HG02678 (cell line): ENCODE data around the gene IL22RA1.

Source experiments
- ATAC-seq: cut with Tn5 transposase; IDR thresholded peaks from one replicate; pipeline ENCODE4 v1.9.1; 2021; ENCODE audit warnings: mild to moderate bottlenecking, moderate library complexity; ENCODE audit not compliant: unreplicated experiment

The IL22RA1 gene

DNA sequence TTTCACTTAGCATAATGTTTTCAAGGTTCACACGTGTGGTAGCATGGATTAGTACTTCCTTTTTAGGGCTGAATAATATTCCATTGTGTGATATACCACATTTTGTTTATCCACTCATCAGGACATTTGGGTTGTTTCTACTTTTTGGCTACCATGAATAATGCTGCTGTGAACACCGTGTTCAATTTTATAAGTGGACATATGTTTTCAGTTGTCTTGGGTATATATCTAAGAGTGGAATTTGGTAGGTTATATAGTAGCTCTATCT, 3.8 kb downstream of the IL22RA1 start:
- ATAC-seq: no peak

DNA sequence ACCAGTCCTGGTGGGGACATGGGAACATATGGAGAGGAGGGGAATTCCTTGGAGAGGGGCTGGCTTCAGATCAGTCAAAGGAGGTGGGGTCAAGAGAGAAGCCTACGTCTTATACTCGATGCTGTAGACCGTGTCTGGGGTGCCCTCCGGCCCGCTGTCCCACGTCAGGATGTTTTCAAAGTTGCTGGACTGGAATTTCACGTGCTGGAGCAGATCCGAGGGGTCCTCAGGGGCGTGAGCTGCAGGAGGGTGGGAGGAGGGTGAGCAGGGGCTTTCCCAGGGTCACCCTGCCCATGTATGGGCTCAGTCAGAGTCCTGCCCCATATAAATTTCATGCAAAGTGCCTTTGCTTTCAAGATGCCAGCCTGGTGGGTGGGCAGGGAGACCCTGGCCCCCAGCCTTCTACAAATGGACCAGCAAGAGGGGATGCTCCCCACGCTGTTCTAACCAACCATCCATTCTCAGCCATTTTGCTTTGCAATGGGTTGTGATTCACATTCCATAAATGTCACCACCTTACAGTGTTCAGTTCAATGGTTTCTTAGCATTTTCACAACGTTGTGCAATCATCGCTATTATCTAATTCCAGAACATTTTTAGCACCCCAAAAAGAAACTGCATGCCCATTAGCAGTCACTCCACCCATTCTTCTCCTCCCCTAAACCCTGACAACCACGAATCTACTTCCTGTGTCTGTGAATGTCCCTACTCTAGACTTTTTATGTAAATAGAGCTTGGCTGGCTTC, 4.3 kb downstream of the IL22RA1 start:
- ATAC-seq: no peak

DNA sequence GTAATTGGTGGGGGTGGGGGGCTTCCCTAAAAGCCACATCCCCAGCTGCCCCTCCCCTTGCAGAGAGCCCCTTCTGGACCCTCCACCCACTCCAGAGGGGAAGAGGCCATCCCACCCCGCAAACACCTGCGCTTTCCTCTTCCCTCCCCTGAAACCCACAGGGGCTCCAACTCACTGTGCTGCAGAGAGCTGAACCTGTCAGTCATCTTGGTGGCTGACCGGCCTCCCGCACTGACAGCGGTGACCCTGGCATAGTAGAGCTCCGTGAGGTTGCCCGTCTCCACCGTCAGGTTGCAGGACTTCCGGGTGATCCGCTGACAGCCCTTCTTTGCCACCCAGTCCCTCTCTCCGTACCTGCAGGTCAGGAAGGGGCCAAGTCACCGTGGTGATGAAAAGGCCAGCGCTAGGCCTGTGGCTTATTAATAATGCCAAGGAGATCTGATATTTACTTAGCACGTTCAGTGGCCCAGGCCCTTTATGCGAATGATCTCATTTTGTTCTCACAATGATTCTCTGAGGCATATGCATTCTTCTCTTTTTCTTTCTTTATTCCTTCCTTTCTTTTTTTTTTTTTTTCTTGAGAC, 5.9 kb downstream of the IL22RA1 start:
- no peak for ATAC-seq

DNA sequence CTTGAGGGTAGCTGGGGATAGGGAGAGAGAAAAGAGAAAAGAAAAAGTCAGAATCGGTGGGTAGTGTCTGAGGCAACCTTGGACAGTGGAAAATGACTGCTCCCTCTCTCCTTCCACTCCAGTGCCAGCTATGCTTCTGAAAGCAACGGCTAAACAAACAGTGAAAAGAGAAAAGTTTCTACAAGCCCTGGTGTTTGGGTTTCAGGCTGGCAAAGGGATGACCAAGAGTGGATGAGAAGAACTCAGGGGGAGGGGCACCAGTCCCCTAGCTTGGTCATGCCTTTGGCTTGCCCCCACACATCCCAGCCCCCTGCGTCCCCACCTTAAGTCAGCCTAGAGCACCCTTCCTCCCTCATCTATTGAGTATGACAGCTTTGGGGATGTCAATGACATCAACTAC, 8.6 kb downstream of the IL22RA1 start:
- ATAC-seq: no peak

DNA sequence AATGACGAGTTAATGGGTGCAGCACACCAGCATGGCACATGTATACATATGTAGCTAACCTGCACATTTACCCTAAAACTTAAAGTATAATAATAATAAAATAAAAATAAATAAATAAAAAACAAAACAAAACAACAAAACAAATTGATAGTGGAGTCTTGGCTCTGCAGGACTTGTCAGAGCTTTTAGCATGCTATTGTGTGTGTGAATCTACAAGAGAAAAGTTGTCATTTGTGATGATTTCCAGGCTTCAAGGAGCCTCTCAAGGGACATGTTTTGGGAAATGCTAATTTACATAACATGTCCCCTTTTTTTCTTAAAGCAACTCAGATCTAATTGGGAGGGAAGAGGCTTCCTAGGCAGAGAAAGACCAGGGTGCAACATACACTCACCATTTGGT, 9.1 kb downstream of the IL22RA1 start:
- no peak for ATAC-seq

DNA sequence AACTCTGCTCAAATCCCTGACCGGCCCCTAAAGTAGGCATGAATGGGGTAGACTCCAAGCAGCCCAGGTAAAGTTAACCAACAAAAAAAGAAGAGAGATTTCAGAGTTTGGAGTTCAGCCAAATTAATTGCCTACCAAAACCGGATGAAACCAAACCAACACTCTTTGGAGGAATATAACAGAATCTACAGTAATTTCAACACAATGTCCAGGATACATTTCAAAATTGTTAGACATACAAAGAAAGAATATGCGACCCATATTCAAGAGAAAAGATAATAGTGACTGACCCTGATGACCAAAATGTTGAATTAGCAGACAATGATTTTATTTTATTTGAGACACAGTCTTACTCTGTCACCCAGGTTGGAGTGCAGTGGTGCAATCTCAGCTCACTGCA, 12.6 kb downstream of the IL22RA1 start:
- ATAC-seq: no peak

DNA sequence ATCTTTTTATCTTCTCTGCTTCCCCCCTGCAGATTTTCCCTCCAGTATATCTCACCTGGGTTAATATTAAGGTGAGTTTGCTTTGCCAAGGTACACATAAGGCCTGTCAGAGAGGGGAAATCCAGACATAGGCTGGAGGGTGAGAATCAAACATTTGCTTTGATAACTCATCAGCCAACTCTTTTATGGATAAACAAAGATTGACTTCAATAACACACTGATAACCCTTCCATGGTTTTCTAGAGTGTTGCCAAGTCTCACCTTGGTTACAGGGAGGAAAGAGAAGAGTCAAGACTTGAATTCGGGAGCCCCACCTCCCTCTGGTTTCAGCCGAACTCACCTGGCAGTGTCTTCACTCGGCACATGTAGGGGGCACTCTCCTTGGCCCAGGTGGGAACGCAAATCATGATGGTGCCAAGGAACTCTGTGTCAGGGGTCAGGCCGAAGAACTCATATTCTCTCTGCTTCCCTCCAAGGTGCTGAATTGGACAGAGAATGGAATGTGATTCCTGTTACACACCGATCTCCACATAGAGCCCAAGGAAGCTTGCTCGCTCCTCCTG, 15.1 kb downstream of the IL22RA1 start:
- no peak for ATAC-seq

DNA sequence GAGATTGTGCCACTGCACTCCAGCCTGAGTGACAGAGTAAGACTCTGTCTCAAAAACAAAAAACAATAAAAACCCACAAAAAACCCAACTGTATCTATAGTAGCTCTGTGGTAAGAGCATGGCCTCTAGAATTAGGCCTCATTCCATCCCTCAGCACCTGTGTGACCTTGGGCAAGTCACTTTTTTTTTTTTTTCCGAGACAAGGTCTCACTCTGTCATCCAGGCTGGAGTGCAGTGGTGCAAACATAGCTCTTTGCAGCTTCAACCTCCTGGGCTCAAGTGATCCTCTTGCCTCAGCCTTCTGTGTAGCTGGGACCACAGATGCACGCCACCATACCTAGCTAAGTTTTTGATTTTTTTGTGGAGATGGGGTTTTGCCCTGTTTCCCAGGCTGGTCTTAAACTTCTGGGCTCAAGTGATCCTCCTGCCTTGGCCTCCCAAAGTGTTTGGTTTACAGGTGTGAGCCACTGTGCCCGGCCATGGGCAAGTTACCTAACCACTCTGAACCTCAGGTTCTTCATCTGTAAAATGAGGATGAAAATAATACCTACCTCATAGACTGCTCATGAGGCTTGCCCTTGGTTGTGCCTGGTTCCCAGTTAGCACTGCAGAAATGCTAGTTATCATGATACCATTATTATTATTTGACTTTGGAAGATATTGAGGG, 15.7 kb downstream of the IL22RA1 start:
- no peak for ATAC-seq

DNA sequence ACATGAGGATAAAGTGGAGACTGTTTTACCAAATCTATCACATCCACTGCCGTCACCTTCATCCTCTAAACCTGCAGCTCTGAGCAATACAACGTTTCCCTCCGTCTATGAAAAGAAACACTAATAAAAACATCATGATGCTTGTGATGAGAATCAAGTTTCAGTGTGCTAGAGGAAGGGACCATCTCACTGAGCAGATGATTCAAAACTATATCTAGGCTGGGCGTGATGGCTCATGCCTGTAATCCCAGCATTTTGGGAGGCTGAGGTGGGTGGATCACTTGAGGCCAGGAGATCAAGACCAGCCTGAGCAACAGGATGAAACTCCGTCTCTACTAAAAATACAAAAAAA, 16.3 kb downstream of the IL22RA1 start:
- ATAC-seq: no peak

DNA sequence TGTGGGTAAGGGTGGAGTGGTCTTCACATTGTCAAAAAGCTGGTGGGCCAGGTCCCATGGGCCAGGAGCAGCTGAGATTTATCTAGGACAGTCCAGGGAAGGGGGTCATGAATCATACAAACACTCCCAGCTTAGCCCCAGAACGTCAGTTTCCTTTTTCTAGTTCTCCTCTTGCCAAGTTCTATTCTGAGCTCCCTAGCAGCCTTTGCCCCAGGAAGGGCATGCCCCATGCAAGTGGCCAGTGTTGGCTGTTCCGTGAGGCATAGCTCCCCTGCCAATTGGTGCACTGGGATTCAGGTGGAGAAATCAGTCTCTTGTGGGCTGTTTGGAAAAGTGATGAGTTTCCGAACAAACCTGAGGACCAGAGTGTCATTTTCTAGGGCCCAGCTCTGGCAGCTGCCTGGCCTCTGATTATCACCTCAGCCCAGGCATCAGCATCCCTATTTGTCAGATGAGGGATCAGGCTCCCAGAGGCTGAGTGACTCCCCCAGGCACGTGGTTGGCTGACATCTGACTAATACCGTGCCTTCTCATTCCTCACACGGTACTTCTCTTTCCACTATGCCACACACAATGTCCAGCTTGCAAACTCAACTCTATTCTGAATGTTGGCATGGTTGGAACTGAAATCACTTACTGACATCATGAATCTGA, 16.8 kb downstream of the IL22RA1 start:
- ATAC-seq: no peak

DNA sequence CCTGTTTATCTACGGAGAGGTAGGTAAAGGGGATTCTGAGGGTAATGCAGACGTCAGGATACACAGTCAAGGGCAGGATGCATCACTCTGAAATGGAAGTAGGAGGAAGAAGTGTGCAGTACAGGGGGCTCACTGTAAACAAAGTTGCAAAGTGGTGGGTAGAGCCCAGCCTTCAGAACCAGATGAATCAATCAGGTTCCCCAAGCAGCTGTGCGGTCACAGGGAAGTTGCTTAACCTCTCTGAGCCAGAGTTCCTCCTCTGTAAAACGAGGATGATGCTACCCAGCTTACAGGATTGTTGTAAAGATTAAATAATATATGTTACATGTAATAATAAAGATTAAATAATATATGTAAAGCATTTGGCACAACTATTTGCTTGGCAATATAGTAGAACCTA, 17.5 kb downstream of the IL22RA1 start:
- ATAC-seq: no peak

DNA sequence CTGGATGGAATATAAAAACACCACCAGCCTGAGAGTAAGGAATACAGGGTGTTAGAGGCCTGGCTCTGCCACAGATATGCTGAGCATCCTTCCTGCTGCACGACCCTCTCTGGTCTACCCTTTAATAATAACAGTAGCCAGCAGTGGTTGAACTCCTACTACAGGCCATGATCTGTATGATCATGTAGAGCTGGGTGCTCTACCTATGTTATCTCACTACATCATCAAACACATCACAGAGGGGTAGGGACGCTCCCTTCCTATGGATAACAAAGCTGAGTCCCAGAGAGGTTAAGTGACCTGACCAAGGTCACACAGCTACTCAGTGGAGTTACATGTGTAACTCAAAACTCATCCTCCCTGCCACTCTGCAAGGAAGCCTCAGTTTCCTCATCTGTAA, 18.0 kb downstream of the IL22RA1 start:
- no peak for ATAC-seq

DNA sequence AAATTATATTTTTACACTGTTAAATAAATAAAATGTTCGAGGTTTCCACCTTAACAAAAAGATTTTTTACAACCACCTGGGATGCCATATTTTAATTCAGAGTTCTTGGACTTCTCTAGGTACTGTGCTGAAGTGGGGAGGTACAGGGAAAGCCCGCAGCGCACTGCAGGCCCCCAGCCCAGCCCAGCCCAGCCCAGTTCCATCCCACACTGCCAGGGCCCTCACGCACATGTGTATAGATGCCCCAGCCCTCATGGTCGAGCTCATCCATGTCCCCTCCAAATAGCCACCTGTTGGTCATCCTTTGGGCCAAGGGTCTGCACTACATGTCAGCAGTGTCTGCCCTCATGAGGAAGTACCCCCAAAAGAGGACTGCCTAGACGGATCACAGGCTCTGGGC, 19.3 kb downstream of the IL22RA1 start:
- ATAC-seq: no peak

DNA sequence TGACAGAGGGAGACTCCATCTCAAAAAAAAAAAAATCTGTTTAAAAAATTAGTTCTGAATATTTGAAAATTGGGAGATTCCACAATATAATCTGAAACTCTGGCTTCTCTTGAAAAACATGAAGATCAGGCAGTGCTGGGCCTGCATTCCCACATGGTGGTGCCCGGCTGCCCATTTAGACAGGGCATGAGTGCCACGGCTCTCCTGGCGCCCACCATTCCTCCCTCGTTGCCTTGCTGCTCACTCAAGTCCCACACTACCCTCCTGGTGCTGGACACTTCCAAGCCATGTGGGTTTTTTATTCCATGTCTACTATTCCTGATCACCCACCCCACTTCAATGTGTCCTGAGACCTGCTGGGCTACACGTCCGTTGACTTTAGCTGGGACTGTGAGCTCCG, 20.2 kb downstream of the IL22RA1 start:
- no peak for ATAC-seq

DNA sequence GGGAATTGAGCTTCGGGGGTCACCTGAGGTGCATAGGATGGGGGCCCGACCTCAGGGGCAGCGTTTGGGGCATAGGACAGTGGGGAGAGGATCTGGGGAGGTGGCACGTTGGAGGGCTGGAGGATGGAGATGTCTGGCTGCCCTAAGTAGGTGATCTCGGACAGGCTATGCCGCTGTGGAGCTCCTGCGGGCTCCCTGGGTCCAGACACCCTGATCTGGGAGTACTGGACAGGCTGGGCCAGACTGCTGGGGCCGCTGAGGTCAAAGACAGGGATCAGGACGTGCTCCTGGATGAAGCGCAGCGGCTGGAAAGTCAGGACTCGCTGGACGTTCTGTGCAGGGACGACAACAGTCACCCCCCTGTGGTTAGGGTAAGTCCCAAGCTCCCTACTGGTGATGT, 21.5 kb downstream of the IL22RA1 start:
- ATAC-seq: no peak

DNA sequence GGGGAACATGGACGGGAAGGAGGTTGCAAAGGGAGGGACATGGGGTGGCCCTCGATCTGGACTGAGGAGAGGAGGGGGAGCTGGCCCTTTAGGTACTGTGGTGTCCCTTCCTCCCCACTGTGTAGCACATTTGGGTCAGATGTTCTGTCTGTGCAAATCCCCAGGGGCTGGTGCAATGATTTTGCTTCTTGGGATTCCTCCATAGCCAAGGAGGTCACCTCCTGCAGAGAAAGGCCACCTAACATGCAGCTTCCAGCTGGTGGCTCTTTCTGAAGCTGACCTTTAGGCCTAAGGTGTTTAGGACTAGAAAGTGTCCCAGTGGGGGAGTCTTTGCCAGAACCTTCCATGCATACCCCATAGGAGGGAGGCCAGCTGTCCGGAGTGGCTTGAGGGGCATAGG, 22.0 kb downstream of the IL22RA1 start:
- ATAC-seq: no peak

DNA sequence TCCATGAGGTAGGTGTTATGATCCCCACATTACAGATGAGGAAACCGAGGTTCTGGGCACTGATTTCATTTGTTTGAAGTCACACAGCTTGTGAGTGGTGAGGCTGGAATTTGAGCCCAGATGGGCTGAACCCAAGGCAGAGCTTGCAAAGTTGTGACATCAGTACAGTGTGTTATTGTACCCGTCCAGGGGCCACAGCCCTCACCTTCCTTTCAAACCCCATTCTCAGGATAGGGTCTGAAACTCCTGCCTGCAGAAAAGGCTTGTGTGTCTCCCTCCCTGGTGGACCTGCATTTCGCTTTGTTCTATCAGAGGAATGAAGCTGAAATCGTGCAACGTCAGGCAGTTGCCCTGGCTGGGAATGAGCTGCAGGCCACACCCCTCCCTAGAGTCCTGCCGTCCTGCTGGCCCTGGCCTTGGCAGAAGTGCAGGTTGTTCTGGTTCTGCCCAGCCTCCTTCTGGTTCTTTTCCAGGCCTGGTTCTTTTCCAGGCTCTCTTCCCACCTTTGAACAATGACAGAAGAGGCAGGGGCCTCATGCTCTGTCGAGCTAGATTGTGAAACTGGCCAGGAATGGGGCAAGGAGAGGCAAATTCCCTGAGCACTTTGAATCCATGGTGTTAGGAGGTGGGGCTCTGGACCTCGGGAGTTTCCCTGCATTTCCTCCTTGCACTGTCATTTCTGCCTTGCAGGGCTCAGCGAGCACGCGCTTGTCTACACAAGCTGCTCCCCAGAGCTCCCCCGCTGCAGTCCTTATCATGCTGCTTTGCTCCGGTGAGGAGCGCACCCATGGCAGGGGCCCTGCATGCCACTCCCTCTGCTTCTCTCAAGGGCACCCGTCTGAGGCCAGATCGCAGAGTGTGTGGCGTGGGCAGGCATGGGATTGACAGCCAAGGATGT, 22.8 kb downstream of the IL22RA1 start:
- no peak for ATAC-seq

DNA sequence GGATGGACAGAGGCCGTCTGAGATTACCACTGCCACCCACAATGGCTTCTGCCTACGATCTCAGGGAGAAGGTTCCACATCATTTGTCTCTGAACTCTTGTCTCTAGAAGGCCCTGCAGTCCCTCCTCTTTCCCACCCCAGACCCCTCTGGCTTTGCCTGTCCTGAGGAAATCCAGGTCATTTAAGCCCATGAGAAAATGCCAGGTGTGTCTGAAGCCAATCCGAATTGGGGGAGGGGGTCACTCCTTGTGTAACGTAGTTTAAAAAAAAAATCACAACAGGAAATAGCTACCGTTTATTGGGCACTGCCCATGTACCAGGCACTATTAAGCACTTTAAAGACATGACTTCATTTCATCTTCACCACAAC, 23.5 kb downstream of the IL22RA1 start:
- no peak for ATAC-seq

DNA sequence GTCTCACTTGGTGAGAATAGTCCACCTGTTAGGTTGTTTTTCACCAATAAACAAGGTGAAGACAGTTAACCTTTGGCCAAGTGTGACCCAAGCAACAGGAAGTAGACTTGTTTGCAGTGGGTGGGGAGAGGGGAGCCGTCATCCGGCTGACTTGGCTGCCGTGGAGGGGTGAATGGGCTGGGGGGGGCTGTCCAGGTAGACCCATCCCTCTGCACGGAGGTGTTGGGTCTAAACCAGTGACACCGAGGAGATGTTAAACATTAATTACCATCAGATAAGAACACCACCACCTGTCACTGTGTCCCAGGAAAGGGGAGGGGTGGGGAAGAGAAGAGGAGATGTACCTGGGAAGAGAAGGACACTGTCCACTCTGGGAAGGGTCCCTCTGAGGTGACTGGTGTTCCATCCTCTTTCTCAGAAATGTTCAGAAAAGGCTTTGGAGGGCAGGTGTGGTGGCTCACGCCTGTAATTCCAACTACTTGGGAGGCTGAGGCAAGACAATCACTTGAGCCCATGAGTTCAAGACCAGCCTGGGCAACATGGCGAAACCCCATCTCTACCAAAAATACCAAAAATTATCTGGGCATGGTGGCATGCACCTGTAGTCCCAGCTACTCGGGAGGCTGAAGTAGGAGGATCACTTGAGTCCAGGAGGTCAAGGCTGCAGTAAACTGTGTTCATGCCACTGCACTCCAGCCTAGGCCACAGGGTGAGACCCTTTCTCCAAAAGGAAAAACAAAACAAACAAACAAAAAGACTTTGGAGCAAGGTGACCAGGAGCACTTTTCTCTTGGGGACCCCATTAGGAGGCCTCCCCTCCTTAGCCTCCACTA, 24.3 kb downstream of the IL22RA1 start:
- ATAC-seq: no peak

DNA sequence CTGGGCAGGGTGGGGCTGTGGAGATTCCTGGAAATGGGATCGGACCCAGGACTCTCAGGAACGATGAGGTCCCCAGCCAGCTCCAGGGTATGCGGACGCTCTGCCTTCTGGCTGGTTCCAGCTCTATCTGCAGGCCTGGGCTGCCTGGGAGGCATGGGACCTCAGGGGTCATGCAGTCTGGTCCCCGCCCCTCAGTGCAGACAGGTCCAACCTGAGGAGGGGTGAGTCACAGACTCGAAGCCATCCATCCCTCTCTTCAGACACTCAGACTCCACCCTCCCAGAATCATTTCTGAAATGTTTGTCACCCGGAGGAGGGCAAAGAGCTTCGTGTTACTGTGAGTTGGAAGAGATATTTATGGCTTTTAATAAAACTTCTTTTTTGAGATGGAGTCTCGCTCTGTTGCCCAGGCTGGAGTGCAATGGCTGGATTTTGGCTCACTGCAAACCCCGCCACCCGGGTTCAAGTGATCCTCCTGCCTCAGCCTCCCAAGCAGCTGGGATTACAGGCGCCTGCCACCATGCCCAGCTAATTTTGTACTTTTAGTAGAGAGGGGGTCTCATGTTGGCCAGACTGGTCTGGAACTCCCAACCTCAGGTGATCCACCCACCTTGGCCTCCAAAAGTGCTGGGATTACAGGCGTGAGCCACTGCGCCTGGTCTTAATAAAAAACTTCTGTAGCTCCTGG, 25.1 kb downstream of the IL22RA1 start:
- ATAC-seq: no peak
